PC-3 (cell line): ENCODE data around the gene AHDC1. TPM values are rescaled to one million over a fixed set of nuclear protein-coding genes. Genes with fewer than 3 reads are reported as not detected.

Experiments
- ATAC-seq: fragments of 200-7000 bp; cut with Tn5 transposase; 2 replicates; pipeline ENCODE4 v1.9.1; 2020; ENCODE audit warnings: mild to moderate bottlenecking, moderate library complexity
- BruUV-seq: library from RNA; stranded (reverse); fragments of 400-500 nt; replicated peaks from 2 replicates; lab custom pipeline; 2021; lab: Mats Ljungman, UMichigan
- CTCF ChIA-PET: fragments of 300-600 bp; sonication (Branson Sonifier 250); formaldehyde crosslinking; loops from one replicate; lab custom pipeline; 2022; ENCODE audit warnings: antibody characterized with exemption; lab: Charles Lee
- POLR2A ChIA-PET: fragments of 300-600 bp; sonication (Branson Sonifier 250); formaldehyde crosslinking; loops from one replicate; lab custom pipeline; 2022; ENCODE audit warnings: antibody characterized with exemption; ENCODE audit not compliant: unreplicated experiment; lab: Charles Lee
- DNase-seq: peaks from one replicate; pipeline ENCODE4 v3.0.0-alpha.2; 2015
- H2AFZ ChIP-seq: fragments of 300-600 bp; sonication (generic); 2 replicates; pipeline ENCODE4 v1.6.0; 2016; ENCODE audit warnings: antibody characterized with exemption, low read length
- H3F3A ChIP-seq: fragments of 300-600 bp; sonication (generic); one replicate; pipeline ENCODE4 v1.6.0; 2017; ENCODE audit warnings: antibody characterized with exemption, low read length, control low read depth, mild to moderate bottlenecking; ENCODE audit not compliant: unreplicated experiment
- H3K27ac ChIP-seq: fragments of 300-600 bp; sonication (generic); 2 replicates; pipeline ENCODE4 v1.5.1; 2016; ENCODE audit warnings: mild to moderate bottlenecking, low read length
- H3K27me3 ChIP-seq: fragments of 300-600 bp; sonication (generic); 2 replicates; pipeline ENCODE4 v1.6.1; 2016; ENCODE audit warnings: low read length, mixed read lengths
- H3K36me3 ChIP-seq: fragments of 300-600 bp; sonication (generic); 2 replicates; pipeline ENCODE4 v1.6.1; 2016; ENCODE audit warnings: low read depth, mixed run types, low read length, mixed read lengths
- H3K4me1 ChIP-seq: fragments of 300-600 bp; sonication (generic); 2 replicates; pipeline ENCODE4 v1.5.1; 2016; ENCODE audit warnings: low read length; ENCODE audit not compliant: insufficient read depth
- H3K4me2 ChIP-seq: fragments of 300-600 bp; sonication (generic); 2 replicates; pipeline ENCODE4 v1.6.0; 2016; ENCODE audit warnings: low read length
- H3K4me3 ChIP-seq: fragments of 300-600 bp; sonication (generic); 2 replicates; pipeline ENCODE4 v1.5.1; 2016; ENCODE audit warnings: mild to moderate bottlenecking, low read length, mixed read lengths
- H3K79me2 ChIP-seq: fragments of 300-600 bp; sonication (generic); 2 replicates; pipeline ENCODE4 v1.6.1; 2017; ENCODE audit warnings: low read length, mixed read lengths
- H3K9ac ChIP-seq: fragments of 300-600 bp; sonication (generic); 2 replicates; pipeline ENCODE4 v1.6.0; 2016; ENCODE audit warnings: mild to moderate bottlenecking, low read length
- H3K9me2 ChIP-seq: fragments of 300-600 bp; sonication (generic); replicated peaks from 2 replicates; pipeline ENCODE4 v1.6.1; 2016; ENCODE audit warnings: mixed run types, low read length, mixed read lengths
- H3K9me3 ChIP-seq: fragments of 300-600 bp; sonication (generic); 2 replicates; pipeline ENCODE4 v1.6.1; 2016; ENCODE audit warnings: low read length, mixed read lengths
- H4K20me1 ChIP-seq: fragments of 300-600 bp; sonication (generic); 2 replicates; pipeline ENCODE4 v1.6.1; 2016; ENCODE audit warnings: low read length, mixed read lengths
- EZH2 ChIP-seq: fragments of 300-600 bp; sonication (generic); IDR thresholded peaks from one replicate; pipeline ENCODE4 v1.6.1; 2017; ENCODE audit warnings: antibody characterized with exemption, mild to moderate bottlenecking, low read length; ENCODE audit not compliant: unreplicated experiment
- EZH2phosphoT487 ChIP-seq: fragments of 300-600 bp; sonication (generic); IDR thresholded peaks from 2 replicates; pipeline ENCODE4 v1.6.1; 2018; ENCODE audit warnings: mild to moderate bottlenecking, antibody characterized with exemption, low read length, borderline replicate concordance
- intact Hi-C: fragments of 100-400 bp; cut with micrococcal nuclease; formaldehyde crosslinking; loops from 2 replicates; pipeline ENCODE4 v1.9.0; 2023
- total RNA-seq: library from RNA; depleted of rRNA; stranded (reverse); fragments of >200 nt; gene quantifications from 2 replicates; pipeline ENCODE4 v1.2.3, GENCODE V29; 2014
- TF ChIP-seq, protein P1 (sequence below): fragments of 300-600 bp; sonication (generic); conservative IDR thresholded peaks from 2 replicates; pipeline ENCODE4 v1.5.1; 2017; ENCODE audit warnings: antibody characterized with exemption, low read depth, mild to moderate bottlenecking, low read length

AHDC1 gene
- total RNA-seq, 1 experiment from 2014 or later = 15.2 TPM

DNA sequence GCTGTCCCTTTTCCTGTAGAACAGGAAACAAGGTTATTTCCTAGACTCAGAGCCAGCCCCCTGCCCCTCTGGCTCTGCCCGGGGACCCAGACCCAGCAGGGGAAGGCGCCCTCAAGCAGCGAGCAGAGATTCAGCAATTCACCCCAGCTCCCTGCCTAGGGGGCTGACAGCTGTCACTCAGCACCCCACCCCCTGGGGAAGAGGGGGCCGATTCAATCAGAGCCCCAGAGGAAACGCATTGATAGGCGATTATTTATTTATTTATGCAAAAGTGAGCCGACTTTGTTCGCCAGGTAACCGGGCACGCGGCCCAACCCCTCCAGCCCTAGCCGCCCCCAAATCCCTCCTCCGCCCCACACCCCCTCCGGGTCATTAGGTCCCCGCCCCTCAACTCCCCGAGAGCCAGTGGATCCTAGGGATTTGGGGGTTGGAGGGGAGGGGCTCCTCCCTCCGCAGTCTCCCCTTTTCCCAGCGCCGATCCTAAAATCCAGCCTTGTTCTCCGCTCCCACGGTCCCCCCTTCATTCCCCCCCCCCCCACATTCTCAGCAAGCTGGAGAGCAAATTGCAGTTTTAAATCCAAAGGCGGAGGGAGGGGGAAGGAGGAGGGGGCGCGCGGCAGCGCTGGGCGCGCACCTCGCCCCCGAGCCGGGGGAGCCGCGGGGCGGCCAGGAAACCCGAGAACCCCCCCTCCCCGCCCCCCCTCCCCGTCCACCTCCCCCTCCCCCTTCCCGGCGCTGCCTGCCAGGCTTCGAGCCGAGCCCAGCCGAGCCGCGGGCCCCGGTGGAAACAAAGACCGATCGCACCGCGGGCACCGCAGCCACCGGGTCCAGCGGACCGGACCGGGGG, 1.3 kb downstream of the AHDC1 start:
- TF ChIP-seq EZH2phosphoT487 (no peak), EZH2 (no peak)
- TF ChIP-seq, protein P1, sequence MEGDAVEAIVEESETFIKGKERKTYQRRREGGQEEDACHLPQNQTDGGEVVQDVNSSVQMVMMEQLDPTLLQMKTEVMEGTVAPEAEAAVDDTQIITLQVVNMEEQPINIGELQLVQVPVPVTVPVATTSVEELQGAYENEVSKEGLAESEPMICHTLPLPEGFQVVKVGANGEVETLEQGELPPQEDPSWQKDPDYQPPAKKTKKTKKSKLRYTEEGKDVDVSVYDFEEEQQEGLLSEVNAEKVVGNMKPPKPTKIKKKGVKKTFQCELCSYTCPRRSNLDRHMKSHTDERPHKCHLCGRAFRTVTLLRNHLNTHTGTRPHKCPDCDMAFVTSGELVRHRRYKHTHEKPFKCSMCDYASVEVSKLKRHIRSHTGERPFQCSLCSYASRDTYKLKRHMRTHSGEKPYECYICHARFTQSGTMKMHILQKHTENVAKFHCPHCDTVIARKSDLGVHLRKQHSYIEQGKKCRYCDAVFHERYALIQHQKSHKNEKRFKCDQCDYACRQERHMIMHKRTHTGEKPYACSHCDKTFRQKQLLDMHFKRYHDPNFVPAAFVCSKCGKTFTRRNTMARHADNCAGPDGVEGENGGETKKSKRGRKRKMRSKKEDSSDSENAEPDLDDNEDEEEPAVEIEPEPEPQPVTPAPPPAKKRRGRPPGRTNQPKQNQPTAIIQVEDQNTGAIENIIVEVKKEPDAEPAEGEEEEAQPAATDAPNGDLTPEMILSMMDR = no peak
- ChIA-PET CTCF (interaction anchor here (1.9 kb wide), 1 partner anchor 46 kb away, joined by 11 read pairs; no protein-coding TSS in a partner anchor), POLR2A (interaction anchor here (1.5 kb wide), 1 partner anchor 45 kb away, joined by 32 read pairs; no protein-coding TSS in a partner anchor)
- Histone ChIP-seq H3K79me2 (peaks cover 60% of the 10 kb centered on the region), H3K9ac (peak overlapping the region; percentile 93), H3K36me3 (no peaks in the 10 kb centered on the region), H3K27ac (peak overlapping the region; percentile 36), H3K9me2 (no peaks in the 10 kb centered on the region), H3K4me3 (peak overlapping the region; percentile 88), H3K9me3 (no peaks in the 10 kb centered on the region), H4K20me1 (peaks cover 43% of the 10 kb centered on the region), H3F3A (no peaks in the 10 kb centered on the region), H3K27me3 (no peaks in the 10 kb centered on the region), H3K4me2 (peak overlapping the region; percentile 95), H3K4me1 (peaks cover 46% of the 10 kb centered on the region), H2AFZ (no peak overlapping the region)
- peak; percentile 45 for DNase-seq
- peak; percentile 1 for ATAC-seq
- intact Hi-C loops = loop anchor here (10.0 kb wide), 1 partner anchor 298 kb away; no protein-coding TSS in a partner anchor
- TSS peak; percentile 28 for BruUV-seq

DNA sequence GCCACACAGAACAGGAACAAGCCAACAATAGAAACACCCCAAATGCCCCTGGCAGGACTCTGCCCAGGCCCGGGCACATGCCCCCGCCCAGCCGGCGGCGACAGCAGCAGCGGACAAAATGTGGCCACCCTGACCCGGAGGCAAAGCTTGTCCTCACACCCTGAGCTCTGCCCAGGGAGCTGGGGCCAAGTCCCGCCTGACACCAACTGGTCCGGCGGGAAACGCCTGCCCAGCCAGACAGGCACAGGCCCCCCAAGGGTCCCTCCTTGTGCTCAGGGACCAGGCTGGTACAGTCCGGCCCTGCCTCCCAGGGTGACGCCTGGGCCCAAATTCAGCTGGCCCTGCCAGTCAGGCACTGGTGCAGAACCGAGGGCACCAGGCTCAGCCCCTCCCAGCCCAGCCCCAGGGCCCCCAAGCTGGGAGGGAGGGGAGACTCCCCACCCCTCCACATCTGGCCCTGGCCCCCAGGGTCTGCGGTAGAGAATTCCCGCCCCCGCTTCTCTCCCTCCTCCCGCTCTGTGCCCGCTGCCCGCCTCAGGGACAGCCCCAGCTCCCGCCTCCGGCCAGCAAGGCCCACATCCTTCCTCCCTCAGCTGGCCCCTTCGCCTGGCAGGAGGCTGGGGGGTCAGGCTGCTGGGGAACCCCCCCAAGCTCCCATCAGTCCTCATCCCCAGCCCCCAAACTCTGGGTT, 2.0 kb downstream of the AHDC1 start:
- no peaks in the 10 kb centered on the region for H3F3A ChIP-seq
- H3K36me3 ChIP-seq = no peaks in the 10 kb centered on the region
- no TSS peak for BruUV-seq
- TF ChIP-seq EZH2 (no peak), EZH2phosphoT487 (no peak)
- TF ChIP-seq, protein P1 = no peak
- H3K79me2 ChIP-seq = peaks cover 67% of the 10 kb centered on the region
- no peaks in the 10 kb centered on the region for H3K27me3 ChIP-seq
- peak overlapping the region; percentile 95 for H3K4me2 ChIP-seq
- DNase-seq = peak; percentile 27
- ChIA-PET CTCF (interaction anchor here (0.6 to 1.9 kb wide), 3 partner anchors 45 to 275 kb away, joined by 3 to 11 read pairs (median 4); no protein-coding TSS in a partner anchor), POLR2A (no interaction called here)
- H3K4me3 ChIP-seq = peak overlapping the region; percentile 88
- peak overlapping the region; percentile 93 for H3K9ac ChIP-seq
- no peak overlapping the region for H2AFZ ChIP-seq
- peaks cover 40% of the 10 kb centered on the region for H3K4me1 ChIP-seq
- no peaks in the 10 kb centered on the region for H3K9me2 ChIP-seq
- peaks cover 48% of the 10 kb centered on the region for H4K20me1 ChIP-seq
- ATAC-seq = peak; percentile 9
- intact Hi-C loops = loop anchor here (10.0 kb wide), 1 partner anchor 297 kb away; no protein-coding TSS in a partner anchor
- peak overlapping the region; percentile 27 for H3K27ac ChIP-seq
- no peaks in the 10 kb centered on the region for H3K9me3 ChIP-seq
